Kidney epithelial cell (primary cell): ENCODE measurements around the gene PECR. TPM values are rescaled to one million over a fixed set of nuclear protein-coding genes. Genes with fewer than 3 reads are reported as not detected.
"Not testable (repeated sequence)": the region's sequence is repeated elsewhere in the genome, so short reads cannot be mapped to it uniquely, and the experiment has no call there.

Experiments
- DNase-seq: peaks from one replicate; pipeline ENCODE4 v3.0.0-alpha.2; 2010; ENCODE audit warnings: low read depth
- H3K27me3 ChIP-seq: 2 replicates; pipeline ENCODE4 v1.6.0; 2011; ENCODE audit warnings: low read length; ENCODE audit not compliant: control insufficient read depth, insufficient read depth
- H3K36me3 ChIP-seq: 2 replicates; pipeline ENCODE4 v1.5.1; 2011; ENCODE audit warnings: low read length; ENCODE audit not compliant: control insufficient read depth, insufficient read depth
- H3K4me3 ChIP-seq: 2 replicates; pipeline ENCODE4 v1.5.1; 2011; ENCODE audit warnings: low read depth, mild to moderate bottlenecking, control low read depth, low read length
- total RNA-seq: library from RNA; depleted of rRNA; stranded (reverse); fragments of >200 nt; gene quantifications from 2 replicates; pipeline ENCODE4 v1.2.3, GENCODE V29; 2015
- TF ChIP-seq, protein P1 (sequence below): IDR thresholded peaks from 2 replicates; pipeline ENCODE4 v1.5.1; 2011; ENCODE audit warnings: mild to moderate bottlenecking, moderate library complexity, low read length, control low read depth, inconsistent platforms; ENCODE audit not compliant: insufficient read depth, poor library complexity, severe bottlenecking

Gene PECR
- total RNA-seq, 1 donor from 2014 or later, result 18.4 TPM

DNA sequence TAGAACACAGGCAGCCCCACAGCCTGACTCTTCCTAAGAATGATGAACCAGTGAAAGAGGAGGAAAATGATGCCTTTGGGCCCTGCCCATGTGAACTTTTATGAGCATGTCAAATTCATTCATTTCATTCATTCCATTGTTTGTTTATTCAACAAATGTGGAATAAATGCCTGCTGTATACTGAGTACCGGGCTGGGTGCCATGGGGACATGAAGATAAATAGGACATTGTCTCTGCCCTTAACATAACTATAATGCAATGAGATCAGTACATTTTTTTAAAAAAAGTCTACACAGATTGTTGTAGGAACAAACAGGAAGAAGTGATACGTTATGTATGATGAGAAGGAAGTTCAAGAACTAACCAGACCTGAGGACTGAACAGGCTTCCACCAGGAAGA is 83.0 kb downstream of the PECR start:
- Histone ChIP-seq H3K4me3 (no peak overlapping the region), H3K36me3 (no peaks in the 10 kb centered on the region), H3K27me3 (no peaks in the 10 kb centered on the region)
- no peak for DNase-seq
- TF ChIP-seq, protein P1, sequence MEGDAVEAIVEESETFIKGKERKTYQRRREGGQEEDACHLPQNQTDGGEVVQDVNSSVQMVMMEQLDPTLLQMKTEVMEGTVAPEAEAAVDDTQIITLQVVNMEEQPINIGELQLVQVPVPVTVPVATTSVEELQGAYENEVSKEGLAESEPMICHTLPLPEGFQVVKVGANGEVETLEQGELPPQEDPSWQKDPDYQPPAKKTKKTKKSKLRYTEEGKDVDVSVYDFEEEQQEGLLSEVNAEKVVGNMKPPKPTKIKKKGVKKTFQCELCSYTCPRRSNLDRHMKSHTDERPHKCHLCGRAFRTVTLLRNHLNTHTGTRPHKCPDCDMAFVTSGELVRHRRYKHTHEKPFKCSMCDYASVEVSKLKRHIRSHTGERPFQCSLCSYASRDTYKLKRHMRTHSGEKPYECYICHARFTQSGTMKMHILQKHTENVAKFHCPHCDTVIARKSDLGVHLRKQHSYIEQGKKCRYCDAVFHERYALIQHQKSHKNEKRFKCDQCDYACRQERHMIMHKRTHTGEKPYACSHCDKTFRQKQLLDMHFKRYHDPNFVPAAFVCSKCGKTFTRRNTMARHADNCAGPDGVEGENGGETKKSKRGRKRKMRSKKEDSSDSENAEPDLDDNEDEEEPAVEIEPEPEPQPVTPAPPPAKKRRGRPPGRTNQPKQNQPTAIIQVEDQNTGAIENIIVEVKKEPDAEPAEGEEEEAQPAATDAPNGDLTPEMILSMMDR, result no peak

DNA sequence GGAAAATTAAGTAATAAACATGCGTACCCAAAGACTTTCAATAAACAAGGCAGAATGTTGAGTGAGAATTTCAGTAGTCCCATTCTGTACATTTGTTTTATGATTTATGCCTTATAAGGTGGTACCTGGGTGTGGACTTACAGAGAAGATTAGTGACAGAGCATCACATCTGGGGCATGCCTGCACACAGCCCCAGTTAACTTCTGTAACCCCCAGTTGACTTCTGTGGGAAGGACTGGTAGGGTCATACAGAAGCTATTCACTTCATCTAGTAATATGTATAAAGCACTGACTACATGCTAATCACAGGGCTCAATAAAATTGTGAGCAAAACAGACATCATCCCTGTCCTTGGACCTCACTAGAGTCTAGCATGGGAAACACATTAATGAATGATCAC is 84.4 kb downstream of the PECR start:
- Histone ChIP-seq H3K4me3 (no peak overlapping the region), H3K27me3 (no peaks in the 10 kb centered on the region), H3K36me3 (no peaks in the 10 kb centered on the region)
- TF ChIP-seq, protein P1, result no peak
- no peak for DNase-seq

DNA sequence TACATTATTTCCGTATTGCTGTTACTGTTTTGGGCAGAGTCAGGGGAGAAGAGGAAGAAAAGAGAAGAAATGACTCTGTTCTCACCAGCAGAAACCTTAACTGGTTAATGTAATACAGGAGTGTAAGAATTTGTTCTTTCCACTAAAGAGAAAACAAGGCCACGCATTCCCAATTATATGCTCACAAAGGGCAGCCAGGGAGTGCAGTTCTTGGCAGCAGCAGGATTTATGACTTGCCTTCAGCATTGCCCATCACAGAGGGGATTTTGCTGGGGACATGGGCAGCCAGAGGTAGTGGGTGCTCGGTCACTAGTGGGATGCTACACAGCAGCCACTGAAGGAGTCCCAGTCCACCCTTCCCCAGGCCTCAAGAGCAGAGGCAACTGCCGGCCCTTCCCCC is 86.7 kb downstream of the PECR start:
- no peak for DNase-seq
- Histone ChIP-seq H3K4me3 (no peak overlapping the region), H3K27me3 (no peaks in the 10 kb centered on the region), H3K36me3 (no peaks in the 10 kb centered on the region)
- TF ChIP-seq, protein P1, result no peak

DNA sequence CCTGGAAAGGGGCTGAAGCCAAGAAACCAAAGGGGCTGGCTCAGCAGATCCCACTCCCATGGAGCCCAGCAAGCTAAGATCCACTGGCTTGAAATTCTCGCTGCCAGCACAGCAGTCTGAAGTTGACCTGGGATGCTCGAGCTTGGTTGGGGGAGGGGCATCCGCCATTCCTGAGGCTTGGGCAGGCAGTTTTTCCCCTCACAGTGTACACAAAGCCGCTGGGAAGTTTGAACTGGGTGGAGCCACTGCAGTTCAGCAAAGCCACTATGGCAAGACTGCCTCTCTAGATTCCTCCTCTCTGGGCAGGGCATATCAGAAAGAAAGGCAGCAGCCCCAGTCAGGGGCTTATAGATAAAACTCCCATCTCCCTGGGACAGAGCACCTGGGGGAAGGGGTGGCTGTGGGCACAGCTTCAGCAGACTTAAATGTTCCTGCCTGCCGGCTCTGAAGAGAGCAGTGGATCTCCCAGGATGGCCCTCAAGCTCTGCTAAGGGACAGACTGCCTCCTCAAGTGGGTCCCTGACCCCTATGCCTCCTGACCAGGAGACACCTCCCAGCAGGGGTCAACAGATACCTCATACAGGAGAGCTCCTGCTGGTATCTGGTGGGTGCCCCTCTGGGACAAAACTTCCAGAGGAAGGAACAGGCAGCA is 92.9 kb downstream of the PECR start:
- H3K36me3 ChIP-seq, DNase-seq, H3K4me3 ChIP-seq, H3K27me3 ChIP-seq: not testable (repeated sequence)

Other genes starting within 250 kb of the PECR start
- 10.5 and 12.0 TPM in 2 replicates for gene MREG, start 68.3 kb downstream of the PECR start, total RNA-seq
- 3.8 and 4.6 TPM in 2 replicates for gene TMEM169, start 110 bp upstream of the PECR start, total RNA-seq
- 284 and 285 TPM in 2 replicates for gene XRCC5, start 27.5 kb upstream of the PECR start, total RNA-seq